Panc1 (cell line): ENCODE results near the gene MAGI1. TPM values are rescaled to one million over a fixed set of nuclear protein-coding genes. Genes with fewer than 3 reads are reported as not detected.

Experiments used
- ATAC-seq: fragments of 200-7000 bp; cut with Tn5 transposase; 2 replicates; pipeline ENCODE4 v1.9.1; 2020; ENCODE audit warnings: mild to moderate bottlenecking, moderate library complexity
- BruUV-seq: library from RNA; stranded (reverse); fragments of 400-500 nt; replicated peaks from 2 replicates; lab custom pipeline; 2021; lab: Mats Ljungman, UMichigan
- CTCF ChIA-PET: fragments of 300-600 bp; sonication (Branson Sonifier 250); formaldehyde crosslinking; loops from one replicate; lab custom pipeline; 2022; ENCODE audit warnings: antibody characterized with exemption; lab: Charles Lee
- POLR2A ChIA-PET: fragments of 300-600 bp; sonication (Branson Sonifier 250); formaldehyde crosslinking; loops from one replicate; lab custom pipeline; 2022; ENCODE audit warnings: antibody characterized with exemption; lab: Charles Lee
- DNase-seq: peaks from one replicate; pipeline ENCODE4 v3.0.0-alpha.2; 2010; ENCODE audit warnings: low read depth, low spot score
- H3K27ac ChIP-seq: 2 replicates; pipeline ENCODE4 v1.5.1; 2011; ENCODE audit warnings: mild to moderate bottlenecking, low read length, inconsistent platforms
- H3K27me3 ChIP-seq: fragments of 200-500 bp; sonication (Bioruptor generic); 2 replicates; pipeline ENCODE4 v1.6.0; 2014; ENCODE audit warnings: low read length, inconsistent platforms; ENCODE audit not compliant: control insufficient read depth, insufficient read depth
- H3K36me3 ChIP-seq: fragments of 200-500 bp; sonication (Bioruptor generic); 2 replicates; pipeline ENCODE4 v1.5.1; 2014; ENCODE audit warnings: inconsistent platforms, mild to moderate bottlenecking, low read length, moderate library complexity; ENCODE audit not compliant: control insufficient read depth, insufficient read depth
- H3K4me1 ChIP-seq: 2 replicates; pipeline ENCODE4 v1.5.1; 2011; ENCODE audit warnings: inconsistent platforms, mild to moderate bottlenecking, low read length, moderate library complexity; ENCODE audit not compliant: control insufficient read depth, insufficient read depth
- H3K4me3 ChIP-seq, 2 experiments: 2 replicates each; pipeline ENCODE4 v1.5.1; 2011 to 2012; ENCODE audit warnings: low read depth in 2 of 2, low read length in 2 of 2, mild to moderate bottlenecking in 2 of 2, inconsistent platforms in 1 of 2, moderate library complexity in 1 of 2
- H3K9me3 ChIP-seq: fragments of 200-500 bp; sonication (Bioruptor generic); 2 replicates; pipeline ENCODE4 v1.5.1; 2014; ENCODE audit warnings: low read depth, mild to moderate bottlenecking, inconsistent platforms, low read length, moderate library complexity; ENCODE audit not compliant: control insufficient read depth, insufficient read depth
- CTCF ChIP-seq: fragments of 450-650 bp; IDR thresholded peaks from 2 replicates; pipeline ENCODE4 v1.5.1; 2017; ENCODE audit warnings: mild to moderate bottlenecking
- POLR2AphosphoS5 ChIP-seq: IDR thresholded peaks from 2 replicates; pipeline ENCODE4 v1.6.1; 2012; ENCODE audit warnings: mild to moderate bottlenecking, low read depth, low read length, moderate library complexity
- REST ChIP-seq, 2 experiments: IDR thresholded peaks; 2 replicates each; pipeline ENCODE4 v1.6.1; 2011 to 2012; ENCODE audit warnings: low read depth in 2 of 2, control low read depth in 1 of 2, low read length in 1 of 2, mild to moderate bottlenecking in 1 of 2, moderate library complexity in 1 of 2; ENCODE audit not compliant: insufficient read depth in 1 of 2
- SIN3A ChIP-seq: IDR thresholded peaks from 2 replicates; pipeline ENCODE4 v1.6.1; 2012; ENCODE audit warnings: low read depth, mild to moderate bottlenecking, low read length, moderate library complexity, borderline replicate concordance; ENCODE audit not compliant: insufficient read depth
- TCF7L2 ChIP-seq: IDR thresholded peaks from 2 replicates; pipeline ENCODE4 v1.6.1; 2011; ENCODE audit warnings: mild to moderate bottlenecking, low read depth, low read length, inconsistent platforms
- in situ Hi-C: cut with HindIII; loops from 2 replicates; pipeline ENCODE4 v1.10.0; 2016; ENCODE audit warnings: low sequenced_read_pairs, low pct_unique_long_range_greater_than_20kb
- intact Hi-C: fragments of 100-400 bp; cut with micrococcal nuclease; formaldehyde crosslinking; loops from one replicate; pipeline ENCODE4 v1.10.0; 2022; ENCODE audit not compliant: unreplicated experiment
- total RNA-seq: library from RNA; stranded (reverse); gene quantifications from one replicate; pipeline ENCODE4 v1.2.1, GENCODE V29; 2021; ENCODE audit not compliant: unreplicated experiment

Gene MAGI1
- total RNA-seq, 1 experiment from 2014 or later: 9.5 TPM

GRCh38 chr3:65642883-65643282 lies 395.8 kb downstream of the MAGI1 start:
- Histone ChIP-seq H3K36me3 (no peaks in the 10 kb centered on the region), H3K4me3 (no peak overlapping the region), H3K9me3 (peaks cover 7% of the 10 kb centered on the region; the same call in 1 of the 2 replicates), H3K27ac (no peak overlapping the region), H3K27me3 (no peaks in the 10 kb centered on the region), H3K4me1 (no peaks in the 10 kb centered on the region)
- ATAC-seq (no peak), DNase-seq (no peak)
- BruUV-seq: no TSS peak
- ChIA-PET CTCF (no interaction called here), POLR2A (no interaction called here)
- in situ Hi-C loops: no loop called here
- intact Hi-C loops: no loop called here
- TF ChIP-seq SIN3A (no peak), REST (IDR thresholded peaks at IDR 0.05; ENCODE audit: insufficient read depth in 1 of 2, low read depth in 2 of 2, low read length in 1 of 2) (no peak), CTCF (no peak), TCF7L2 (no peak), POLR2AphosphoS5 (no peak)

- DNase-seq: no peak
- no TSS peak for BruUV-seq
- POLR2A ChIA-PET: no interaction called here
- H3K4me1 ChIP-seq: no peaks in the 10 kb centered on the region
- H3K27ac ChIP-seq: no peak overlapping the region
- H3K9me3 ChIP-seq: 0 out of 2 replicates have a peak, but pooled peaks cover under 1% of the 10 kb centered on the region
- CTCF ChIA-PET: no interaction called here
- no peaks in the 10 kb centered on the region for H3K27me3 ChIP-seq
- no peak overlapping the region for H3K4me3 ChIP-seq
- in situ Hi-C loops: no loop called here
- no peak for TF ChIP-seq SIN3A
- TF ChIP-seq CTCF: no peak
- no peak for TF ChIP-seq TCF7L2
- no peak for TF ChIP-seq REST (IDR thresholded peaks at IDR 0.05; ENCODE audit: insufficient read depth in 1 of 2, low read depth in 2 of 2, low read length in 1 of 2)
- TF ChIP-seq POLR2AphosphoS5: no peak
- intact Hi-C loops: no loop called here
- no peaks in the 10 kb centered on the region for H3K36me3 ChIP-seq
- no peak for ATAC-seq
These were observed 396.9 kb downstream of the MAGI1 start for GRCh38 chr3:65641777-65642176.
